Stimulated activated CD8-positive, alpha-beta memory T cell treated with anti-CD3 and anti-CD28 coated beads, Interleukin-15, amount 100 ng/mL, for 48 hours (primary cell): Measurements from ENCODE around the gene CCDC110.

Experiments used
- DNase-seq, 2 donors: peaks; one replicate each; pipeline ENCODE4 v3.0.0-alpha.2; 2020; ENCODE audit warnings: low read depth in 2 of 2

CCDC110 gene

GRCh38 chr4:185421366-185422124 lies 50.0 kb downstream of the CCDC110 start:
- DNase-seq: no peak

- no peak for DNase-seq
Measured at GRCh38 chr4:185416955-185417354, 54.6 kb downstream of the CCDC110 start.

GRCh38 chr4:185412412-185412811 lies 59.1 kb downstream of the CCDC110 start:
- no peak for DNase-seq

- no peak for DNase-seq
Measured at GRCh38 chr4:185411849-185412248, 59.7 kb downstream of the CCDC110 start.

GRCh38 chr4:185408432-185408831 lies 63.1 kb downstream of the CCDC110 start:
- DNase-seq: no peak

- DNase-seq: no peak
Measured at GRCh38 chr4:185405296-185405999, 66.1 kb downstream of the CCDC110 start.

- no peak for DNase-seq
Measured at GRCh38 chr4:185404031-185404430, 67.5 kb downstream of the CCDC110 start.

- no peak for DNase-seq
Measured at GRCh38 chr4:185399466-185399865, 72.1 kb downstream of the CCDC110 start.

GRCh38 chr4:185398618-185399017 lies 72.9 kb downstream of the CCDC110 start:
- DNase-seq: no peak

GRCh38 chr4:185396724-185397385 lies 74.7 kb downstream of the CCDC110 start, which contains the start of gene ANKRD37:
TSS of gene ANKRD37 (plus strand) at chr4:185396841. CDS start at chr4:185396924, 83 bp downstream.
- no peak for DNase-seq

GRCh38 chr4:185395956-185396723 lies 75.4 kb downstream of the CCDC110 start:
- DNase-seq: peak; percentile 97

- DNase-seq: no peak
Measured at GRCh38 chr4:185395238-185395955, 76.1 kb downstream of the CCDC110 start, which contains the start of gene LRP2BP. TSS of gene LRP2BP (minus strand) at chr4:185395924. CDS start at chr4:185378186, 17,738 bp downstream.
